IMR-90 (cell line): ENCODE data around the gene NPR3. TPM values are rescaled to one million over a fixed set of nuclear protein-coding genes. Genes with fewer than 3 reads are reported as not detected.

Source experiments
- ATAC-seq: fragments of 200-7000 bp; cut with Tn5 transposase; 2 replicates; pipeline ENCODE4 v1.9.1; 2020; ENCODE audit warnings: low read depth, mild to moderate bottlenecking, moderate library complexity
- BruUV-seq: library from RNA; stranded (reverse); fragments of 400-500 nt; replicated peaks from 2 replicates; lab custom pipeline; 2021; lab: Mats Ljungman, UMichigan
- CTCF ChIA-PET: fragments of 300-600 bp; formaldehyde crosslinking; extraction: SDS; loops from one replicate; lab custom pipeline; 2021; ENCODE audit warnings: antibody characterized with exemption; lab: Yijun Ruan, JAX
- POLR2A ChIA-PET: fragments of 300-600 bp; sonication (Branson Sonifier 250); formaldehyde crosslinking; loops from one replicate; lab custom pipeline; 2022; ENCODE audit warnings: antibody characterized with exemption; ENCODE audit not compliant: unreplicated experiment; lab: Charles Lee
- DNase-seq: peaks from one replicate; pipeline ENCODE4 v3.0.0; 2013
- H2AFZ ChIP-seq: replicated peaks from 2 replicates; pipeline ENCODE3; 2013; ENCODE audit warnings: low read length, mild to moderate bottlenecking; ENCODE audit not compliant: poor library complexity
- H2AK5ac ChIP-seq: 2 replicates; pipeline ENCODE4 v1.6.1; 2013; ENCODE audit warnings: low read depth, low read length, inconsistent platforms
- H2AK9ac ChIP-seq: replicated peaks from 2 replicates; pipeline ENCODE3; 2013; ENCODE audit warnings: mild to moderate bottlenecking, low read depth, low read length, moderate library complexity; ENCODE audit not compliant: poor library complexity
- H2BK120ac ChIP-seq: 2 replicates; pipeline ENCODE4 v1.6.1; 2013; ENCODE audit warnings: low read depth, low read length, inconsistent platforms
- H2BK15ac ChIP-seq: 3 replicates; pipeline ENCODE4 v1.6.1; 2013; ENCODE audit warnings: low read depth, low read length, inconsistent platforms
- H2BK20ac ChIP-seq: 2 replicates; pipeline ENCODE4 v1.6.1; 2013; ENCODE audit warnings: low read depth, mild to moderate bottlenecking, inconsistent platforms, low read length, moderate library complexity
- H2BK5ac ChIP-seq: 2 replicates; pipeline ENCODE4 v1.6.1; 2013; ENCODE audit warnings: mild to moderate bottlenecking, low read depth, low read length, inconsistent platforms; ENCODE audit not compliant: poor library complexity, severe bottlenecking
- H3K14ac ChIP-seq: replicated peaks from 2 replicates; pipeline ENCODE4 v1.6.1; 2013; ENCODE audit warnings: low read depth, low read length, inconsistent platforms
- H3K18ac ChIP-seq: 2 replicates; pipeline ENCODE4 v1.6.1; 2013; ENCODE audit warnings: low read depth, low read length, control low read depth
- H3K23ac ChIP-seq: 2 replicates; pipeline ENCODE4 v1.6.1; 2013; ENCODE audit warnings: low read depth, low read length, inconsistent platforms
- H3K27ac ChIP-seq: 2 replicates; pipeline ENCODE4 v1.5.1; 2013; ENCODE audit warnings: mild to moderate bottlenecking, control low read depth, low read length; ENCODE audit not compliant: insufficient read depth
- H3K27me3 ChIP-seq: 2 replicates; pipeline ENCODE4 v1.6.1; 2013; ENCODE audit warnings: low read length; ENCODE audit not compliant: control insufficient read depth, insufficient read depth
- H3K36me3 ChIP-seq: 2 replicates; pipeline ENCODE4 v1.6.1; 2013; ENCODE audit warnings: low read length, mixed read lengths; ENCODE audit not compliant: control insufficient read depth, insufficient read depth
- H3K4ac ChIP-seq: 2 replicates; pipeline ENCODE4 v1.6.1; 2013; ENCODE audit warnings: low read depth, low read length, inconsistent platforms
- H3K4me1 ChIP-seq: 2 replicates; pipeline ENCODE4 v1.6.1; 2013; ENCODE audit warnings: low read length, mixed read lengths; ENCODE audit not compliant: control insufficient read depth, insufficient read depth
- H3K4me2 ChIP-seq: 2 replicates; pipeline ENCODE4 v1.6.1; 2013; ENCODE audit warnings: low read depth, mild to moderate bottlenecking, control low read depth, low read length, moderate library complexity
- H3K4me3 ChIP-seq: 2 replicates; pipeline ENCODE4 v1.5.1; 2013; ENCODE audit warnings: low read depth, mild to moderate bottlenecking, control low read depth, low read length, moderate library complexity; ENCODE audit not compliant: insufficient read depth
- H3K56ac ChIP-seq: 2 replicates; pipeline ENCODE4 v1.6.1; 2013; ENCODE audit warnings: low read length, inconsistent platforms; ENCODE audit not compliant: insufficient read depth; ENCODE audit errors: extremely low read depth
- H3K79me1 ChIP-seq, 2 experiments: 2 replicates each; pipeline ENCODE4 v1.6.1; 2013; ENCODE audit warnings: low read length in 2 of 2, inconsistent platforms in 1 of 2, low read depth in 1 of 2
- H3K9ac ChIP-seq: 2 replicates; pipeline ENCODE4 v1.6.1; 2013; ENCODE audit warnings: low read depth, low read length, control low read depth
- H3K9me1 ChIP-seq: 2 replicates; pipeline ENCODE4 v1.6.1; 2013; ENCODE audit warnings: low read length, inconsistent platforms; ENCODE audit not compliant: insufficient read depth
- H3K9me3 ChIP-seq: 2 replicates; pipeline ENCODE4 v1.6.1; 2013; ENCODE audit warnings: low read length; ENCODE audit not compliant: control insufficient read depth, insufficient read depth
- H4K20me1 ChIP-seq: 2 replicates; pipeline ENCODE4 v1.6.1; 2013; ENCODE audit warnings: low read length, inconsistent platforms; ENCODE audit not compliant: insufficient read depth
- H4K5ac ChIP-seq: 2 replicates; pipeline ENCODE4 v1.6.1; 2013; ENCODE audit warnings: mild to moderate bottlenecking, low read depth, low read length, control low read depth
- H4K8ac ChIP-seq, 2 experiments: 2 replicates each; pipeline ENCODE4 v1.6.1; 2013; ENCODE audit warnings: low read depth in 2 of 2, low read length in 2 of 2, control low read depth in 1 of 2, inconsistent platforms in 1 of 2
- H4K91ac ChIP-seq: 2 replicates; pipeline ENCODE4 v1.6.1; 2013; ENCODE audit warnings: low read depth, low read length, inconsistent platforms; ENCODE audit not compliant: insufficient read depth
- BHLHE40 ChIP-seq: fragments of 150-350 bp; IDR thresholded peaks from 2 replicates; pipeline ENCODE4 v1.6.1; 2016; ENCODE audit warnings: mild to moderate bottlenecking, low read depth, low read length
- CEBPB ChIP-seq: IDR thresholded peaks from 2 replicates; pipeline ENCODE4 v1.6.1; 2012; ENCODE audit warnings: low read depth, low read length, improper control_type of control experiment
- CHD1 ChIP-seq: IDR thresholded peaks from 2 replicates; pipeline ENCODE4 v1.6.1; 2012; ENCODE audit warnings: low read depth, low read length, improper control_type of control experiment
- CTCF ChIP-seq: conservative IDR thresholded peaks from 2 replicates; pipeline ENCODE4 v1.5.1; 2012; ENCODE audit warnings: mild to moderate bottlenecking, low read depth, low read length, improper control_type of control experiment
- ELK1 ChIP-seq: fragments of 150-350 bp; IDR thresholded peaks from 2 replicates; pipeline ENCODE4 v1.6.1; 2016; ENCODE audit warnings: low read depth, mild to moderate bottlenecking, low read length, moderate library complexity, borderline replicate concordance
- FOS ChIP-seq: fragments of 150-350 bp; IDR thresholded peaks from 2 replicates; pipeline ENCODE4 v1.6.1; 2016; ENCODE audit warnings: low read depth, low read length
- MAFK ChIP-seq: IDR thresholded peaks from 2 replicates; pipeline ENCODE4 v1.6.1; 2012; ENCODE audit warnings: low read depth, low read length, improper control_type of control experiment
- MAZ ChIP-seq: IDR thresholded peaks from 2 replicates; pipeline ENCODE4 v1.6.1; 2012; ENCODE audit warnings: low read depth, mild to moderate bottlenecking, low read length, improper control_type of control experiment, moderate library complexity, borderline replicate concordance
- MXI1 ChIP-seq: IDR thresholded peaks from 2 replicates; pipeline ENCODE4 v1.6.1; 2012; ENCODE audit warnings: low read depth, mild to moderate bottlenecking, low read length, moderate library complexity, borderline replicate concordance
- NFE2L2 ChIP-seq: fragments of 150-350 bp; IDR thresholded peaks from 2 replicates; pipeline ENCODE4 v1.6.1; 2016; ENCODE audit warnings: low read depth, mild to moderate bottlenecking, low read length
- POLR2A ChIP-seq: IDR thresholded peaks from 2 replicates; pipeline ENCODE4 v1.6.1; 2012; ENCODE audit warnings: mild to moderate bottlenecking, low read depth, low read length
- RAD21 ChIP-seq: IDR thresholded peaks from 2 replicates; pipeline ENCODE4 v1.6.1; 2012; ENCODE audit warnings: low read length, improper control_type of control experiment
- RCOR1 ChIP-seq: IDR thresholded peaks from 2 replicates; pipeline ENCODE4 v1.6.1; 2012; ENCODE audit warnings: mild to moderate bottlenecking, low read length, improper control_type of control experiment; ENCODE audit not compliant: insufficient replicate concordance
- RFX5 ChIP-seq: IDR thresholded peaks from 2 replicates; pipeline ENCODE4 v1.8.0; 2012; ENCODE audit warnings: low read depth, mild to moderate bottlenecking, low read length, moderate library complexity
- SMC3 ChIP-seq: fragments of 150-350 bp; IDR thresholded peaks from 2 replicates; pipeline ENCODE4 v1.6.1; 2016; ENCODE audit warnings: low read depth, mild to moderate bottlenecking, antibody characterized with exemption, low read length, moderate library complexity
- WGBS, 2 experiments: methylation state at CpG; one replicate each; pipeline versions ENCODE4 v1.1.5 to v1.1.7; 2013; ENCODE audit warnings: missing lambda C conversion rate in 2 of 2; ENCODE audit not compliant: insufficient read length in 1 of 2; ENCODE audit errors: extremely low coverage in 2 of 2; 5-methylcytosine and 5-hydroxymethylcytosine counted together
- dilution Hi-C: fragments of 300-500 bp; cut with HindIII; formaldehyde crosslinking; loops from one replicate; pipeline ENCODE4 v1.14.3; 2018; ENCODE audit warnings: low sequenced_read_pairs; ENCODE audit not compliant: unreplicated experiment
- in situ Hi-C: fragments of 300-500 bp; cut with MboI; formaldehyde crosslinking; loops from 3 replicates; pipeline ENCODE4 v1.14.3; 2019; ENCODE audit warnings: low sequenced_read_pairs, inconsistent platforms, mixed read lengths
- intact Hi-C: fragments of 100-400 bp; cut with micrococcal nuclease; formaldehyde crosslinking; loops from 2 replicates; pipeline ENCODE4 v1.10.0; 2022
- polyA plus RNA-seq, 3 experiments: library from polyadenylated mRNA; depleted of rRNA; stranded (reverse); fragments of >200 nt; gene quantifications; 2 replicates each; pipeline ENCODE4 v1.2.3, GENCODE V29; 2012; ENCODE audit warnings: low replicate concordance in 1 of 3
- total RNA-seq: library from RNA; depleted of rRNA; stranded (reverse); fragments of >200 nt; gene quantifications from 2 replicates; pipeline ENCODE4 v1.2.3, GENCODE V29; 2012

The NPR3 gene
- total and polyA plus RNA-seq, 2 of the 4 experiments (the other 2 are of a cell fraction) = 24.6 to 88.2 TPM

GRCh38 chr5:32684260-32684659 lies 26.9 kb upstream of the NPR3 start:
- H3K36me3 ChIP-seq = no peaks in the 10 kb centered on the region
- no peak overlapping the region for H4K5ac ChIP-seq
- no peak overlapping the region for H3K27ac ChIP-seq
- ChIA-PET CTCF (no interaction called here), POLR2A (no interaction called here)
- intact Hi-C loops (no loop called here), in situ Hi-C loops (no loop called here), dilution Hi-C loops (no loop called here)
- no peak overlapping the region for H2AK5ac ChIP-seq
- H3K79me1 ChIP-seq = no peaks in the 10 kb centered on the region
- H3K9me3 ChIP-seq = peaks cover 12% of the 10 kb centered on the region
- no TSS peak for BruUV-seq
- no peak overlapping the region for H3K23ac ChIP-seq
- TF ChIP-seq MAZ = no peak
- no peak for TF ChIP-seq SMC3
- TF ChIP-seq MXI1 = no peak
- no peak for TF ChIP-seq CTCF
- TF ChIP-seq BHLHE40 = no peak
- no peak for TF ChIP-seq CHD1
- no peak for TF ChIP-seq POLR2A
- no peak for TF ChIP-seq FOS
- no peak for TF ChIP-seq CEBPB
- TF ChIP-seq ELK1 = no peak
- no peak for TF ChIP-seq RAD21
- no peak for TF ChIP-seq NFE2L2
- no peak for TF ChIP-seq RCOR1
- TF ChIP-seq RFX5 = no peak
- TF ChIP-seq MAFK = no peak
- no peak overlapping the region for H2BK15ac ChIP-seq
- H3K18ac ChIP-seq = no peak overlapping the region
- H3K27me3 ChIP-seq = no peaks in the 10 kb centered on the region
- H3K9ac ChIP-seq = no peak overlapping the region
- DNase-seq = no peak
- H4K20me1 ChIP-seq = no peaks in the 10 kb centered on the region
- no peak overlapping the region for H2AFZ ChIP-seq
- no peak overlapping the region for H3K4ac ChIP-seq
- H2AK9ac ChIP-seq = no peak overlapping the region
- no CpG with 5 or more reads among the region's 1 CpG for WGBS, 2 experiments
- peaks cover 2% of the 10 kb centered on the region; the same call in 1 of the 2 replicates for H3K4me1 ChIP-seq
- no peaks in the 10 kb centered on the region for H3K9me1 ChIP-seq
- no peak for ATAC-seq
- H3K56ac ChIP-seq = no peak overlapping the region
- no peak overlapping the region for H2BK5ac ChIP-seq
- no peak overlapping the region for H4K8ac ChIP-seq
- H3K14ac ChIP-seq = no peak overlapping the region
- H3K4me3 ChIP-seq = no peak overlapping the region
- H2BK120ac ChIP-seq = no peak overlapping the region
- no peak overlapping the region for H2BK20ac ChIP-seq
- H4K91ac ChIP-seq = no peak overlapping the region
- no peak overlapping the region for H3K4me2 ChIP-seq
